Airway epithelial cell (primary cell): ENCODE data around the gene HAO1. TPM values are rescaled to one million over a fixed set of nuclear protein-coding genes. Genes with fewer than 3 reads are reported as not detected.

Experiments used
- total RNA-seq: library from RNA; depleted of rRNA; stranded (reverse); fragments of >200 nt; gene quantifications from 2 replicates; pipeline ENCODE4 v1.2.3, GENCODE V29; 2015

Gene HAO1
- total RNA-seq: not detected in 2 replicates

GRCh38 chr20:7940341-7940740, at the start of gene HAO1:
Gene HAO1, minus strand, starts transcription at chr20:7940458. Its CDS starts 36 bp downstream, at chr20:7940422.

Other genes with a start within 250 kb of the HAO1 start
- gene TMX4, start 79.3 kb upstream of the HAO1 start, total RNA-seq: 9.0 and 9.4 TPM in 2 replicates
- gene PLCB1, start 191.8 kb upstream of the HAO1 start, total RNA-seq: 0.85 and 1.7 TPM in 2 replicates